GM21737 (cell line): ENCODE results near the gene NLGN2.

Source experiments
- ATAC-seq: cut with Tn5 transposase; IDR thresholded peaks from one replicate; pipeline ENCODE4 v1.9.1; 2021; ENCODE audit warnings: mild to moderate bottlenecking, moderate library complexity; ENCODE audit not compliant: unreplicated experiment

NLGN2 gene

DNA sequence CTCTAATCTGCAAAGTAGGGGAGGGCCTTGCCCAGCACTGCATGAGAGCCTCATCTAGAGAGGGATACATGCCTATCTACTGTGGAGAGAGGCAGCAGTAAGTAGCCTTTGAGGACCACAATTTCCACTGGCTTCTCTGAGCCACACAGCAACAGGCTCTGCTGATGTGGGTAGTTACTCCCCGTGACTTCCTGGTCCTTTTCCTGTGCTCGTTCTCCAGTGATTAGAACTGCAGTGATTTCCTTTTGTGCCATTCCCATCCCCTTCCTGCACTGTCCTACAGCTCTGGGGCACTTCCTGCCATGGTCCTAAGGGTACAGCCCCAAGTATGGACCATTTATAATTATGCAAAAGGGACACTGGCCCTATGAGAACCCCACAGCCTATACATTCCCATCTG, 16.3 kb upstream of the NLGN2 start:
- no peak for ATAC-seq

DNA sequence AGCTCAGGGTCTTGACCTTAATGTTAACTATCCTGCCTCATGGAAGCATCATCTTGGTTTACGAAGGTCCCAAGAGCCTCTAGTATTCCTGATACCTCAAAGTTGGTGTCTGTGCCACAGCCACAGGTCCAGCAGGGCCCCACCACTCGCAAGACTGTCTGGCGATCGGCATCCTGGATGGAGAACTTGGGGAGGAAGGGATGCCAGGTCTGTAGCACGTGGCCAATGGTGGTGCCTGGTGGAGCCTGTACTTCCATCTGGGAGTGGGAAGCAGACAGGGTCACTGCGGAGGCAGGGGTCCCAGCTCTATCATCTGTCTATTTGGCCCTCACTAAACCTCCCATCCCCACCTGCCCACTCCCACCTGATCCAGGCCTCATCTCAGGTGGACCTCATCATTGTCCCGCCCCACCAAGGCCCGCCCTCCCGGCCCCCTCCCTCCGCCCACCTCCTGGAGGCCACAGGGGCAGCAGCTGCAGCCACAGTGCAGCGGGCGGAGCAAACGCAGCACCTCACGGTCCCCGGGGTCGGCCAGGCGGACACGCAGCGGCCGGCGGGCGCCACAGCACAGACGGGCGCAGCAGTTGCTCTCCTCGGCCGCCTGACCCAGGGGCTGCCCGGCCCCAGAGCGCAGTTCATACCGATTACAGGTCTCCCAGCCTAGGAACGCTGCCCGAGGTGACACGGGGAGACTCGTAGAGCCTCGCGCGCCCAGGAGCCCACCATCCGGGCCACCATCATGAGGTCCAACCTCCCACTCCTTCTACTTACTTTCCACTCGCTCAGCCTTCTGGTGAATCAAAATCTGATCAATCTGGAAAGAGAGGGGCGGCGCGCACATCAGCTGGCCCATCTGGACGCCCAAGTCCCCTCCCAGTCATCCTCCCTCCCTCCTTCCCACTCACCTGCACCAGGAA, 14.7 kb upstream of the NLGN2 start:
- ATAC-seq: no peak

GRCh38 chr17:7393613-7394451, 13.8 kb upstream of the NLGN2 start:
- peak; percentile 51 for ATAC-seq

- peak; percentile 69 for ATAC-seq
Measured at GRCh38 chr17:7394452-7395191, 13.0 kb upstream of the NLGN2 start, which contains the start of gene PLSCR3. PLSCR3 (minus strand) TSS chr17:7394525; CDS start chr17:7394110, 415 bp downstream.

- ATAC-seq: no peak
Measured at GRCh38 chr17:7396147-7396546, 11.5 kb upstream of the NLGN2 start.

DNA sequence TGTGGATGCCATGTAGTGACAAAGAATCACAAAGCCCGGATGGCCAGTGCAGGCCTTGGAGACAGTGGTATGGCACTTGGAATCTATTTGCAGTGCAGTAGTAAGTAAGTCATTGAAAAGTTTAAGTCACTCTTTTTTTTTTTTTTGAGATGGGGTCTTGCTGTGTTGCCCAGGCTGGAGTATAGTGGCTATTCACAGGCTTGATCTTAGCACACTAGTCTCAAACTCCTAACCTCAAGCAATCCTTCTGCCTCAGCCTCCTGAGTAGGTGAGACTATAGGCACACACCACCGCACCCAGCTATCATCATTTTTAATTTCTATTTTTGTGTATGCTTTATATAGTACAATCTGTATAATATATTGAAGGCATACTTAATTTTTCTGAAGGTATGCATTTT, 9.0 kb upstream of the NLGN2 start:
- ATAC-seq: no peak

DNA sequence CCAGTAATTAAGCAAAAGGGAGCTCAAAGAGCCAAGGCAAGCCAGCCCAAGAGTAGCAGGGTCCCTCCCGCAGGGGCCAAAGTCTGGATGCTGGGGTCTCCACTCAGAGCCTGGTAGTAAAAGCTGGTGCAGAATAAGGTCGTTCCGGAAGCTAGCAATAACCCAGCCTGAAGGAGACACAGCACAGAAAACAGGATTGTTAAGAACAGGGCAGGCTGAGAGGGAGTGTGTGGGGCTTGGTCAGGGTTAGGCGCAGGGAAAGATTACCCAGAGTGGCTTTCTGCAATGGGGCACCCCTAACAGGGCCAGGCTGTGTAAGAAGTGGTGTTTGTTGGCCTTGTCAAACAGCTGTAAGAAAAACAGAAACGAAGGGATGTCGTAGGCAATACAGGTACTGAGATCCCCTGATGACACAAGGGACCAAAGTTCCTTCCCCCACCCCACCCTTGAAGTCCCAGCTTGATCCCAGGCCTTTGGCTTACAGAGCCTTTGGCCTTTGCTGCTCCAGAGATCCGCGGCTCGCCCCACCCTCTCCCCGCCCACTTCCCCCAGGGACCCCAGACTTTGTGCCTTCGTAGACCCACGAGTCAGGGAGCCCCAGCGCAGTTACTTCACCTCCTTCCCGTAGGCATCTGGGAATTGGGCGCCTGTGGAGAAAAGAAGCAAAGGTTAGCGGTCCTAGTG, 4.5 kb upstream of the NLGN2 start:
- no peak for ATAC-seq

DNA sequence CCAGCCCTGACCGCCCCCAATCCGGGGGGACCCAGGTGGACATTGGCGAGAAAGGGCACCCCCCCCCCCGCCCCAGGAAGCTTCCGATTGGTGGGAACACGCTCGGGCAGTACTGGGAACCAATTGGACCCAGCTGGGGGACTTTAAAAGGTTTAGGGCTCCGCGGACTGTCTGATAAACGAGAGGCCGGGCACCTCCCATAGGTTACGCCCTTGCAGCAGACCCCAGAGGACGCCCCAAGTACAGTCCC, 4.0 kb upstream of the NLGN2 start:
- ATAC-seq: no peak

- ATAC-seq: peak; percentile 88
Measured at GRCh38 chr17:7403977-7404736, 3.5 kb upstream of the NLGN2 start, which contains the start of gene TMEM256. TMEM256 (minus strand) TSS chr17:7404097; CDS start chr17:7404084, 13 bp downstream.

- peak; percentile 12 for ATAC-seq
Measured at GRCh38 chr17:7404737-7405349, 2.8 kb upstream of the NLGN2 start.

- ATAC-seq: no peak
Measured at GRCh38 chr17:7405350-7406234, 2.1 kb upstream of the NLGN2 start.

- no peak for ATAC-seq
Measured at GRCh38 chr17:7406235-7406825, 1.3 kb upstream of the NLGN2 start.

- no peak for ATAC-seq
Measured at GRCh38 chr17:7407082-7407481, 563 bp upstream of the NLGN2 start.

DNA sequence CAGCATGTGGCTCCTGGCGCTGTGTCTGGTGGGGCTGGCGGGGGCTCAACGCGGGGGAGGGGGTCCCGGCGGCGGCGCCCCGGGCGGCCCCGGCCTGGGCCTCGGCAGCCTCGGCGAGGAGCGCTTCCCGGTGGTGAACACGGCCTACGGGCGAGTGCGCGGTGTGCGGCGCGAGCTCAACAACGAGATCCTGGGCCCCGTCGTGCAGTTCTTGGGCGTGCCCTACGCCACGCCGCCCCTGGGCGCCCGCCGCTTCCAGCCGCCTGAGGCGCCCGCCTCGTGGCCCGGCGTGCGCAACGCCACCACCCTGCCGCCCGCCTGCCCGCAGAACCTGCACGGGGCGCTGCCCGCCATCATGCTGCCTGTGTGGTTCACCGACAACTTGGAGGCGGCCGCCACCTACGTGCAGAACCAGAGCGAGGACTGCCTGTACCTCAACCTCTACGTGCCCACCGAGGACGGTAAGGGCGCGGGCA, 645 bp downstream of the NLGN2 start:
- ATAC-seq: no peak

DNA sequence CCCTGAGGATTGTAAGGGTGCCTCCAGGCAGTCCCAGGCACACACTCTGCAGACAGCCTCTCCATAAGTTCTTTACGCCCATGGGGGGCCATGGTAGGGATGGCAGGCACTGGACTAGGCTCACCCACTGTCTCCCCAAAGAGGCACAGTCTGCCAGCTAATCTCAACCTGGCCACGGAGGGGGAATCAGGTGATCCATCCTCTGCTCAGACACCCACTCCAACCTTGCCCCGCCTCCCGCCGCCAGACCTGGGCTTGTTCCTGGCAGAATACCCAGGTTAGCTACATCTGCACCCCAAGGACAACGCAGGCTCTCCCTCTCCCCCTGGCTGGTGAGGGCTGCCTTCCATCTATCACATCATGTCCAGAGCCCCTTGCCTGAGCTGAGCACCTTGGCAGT, 1.2 kb downstream of the NLGN2 start:
- no peak for ATAC-seq

DNA sequence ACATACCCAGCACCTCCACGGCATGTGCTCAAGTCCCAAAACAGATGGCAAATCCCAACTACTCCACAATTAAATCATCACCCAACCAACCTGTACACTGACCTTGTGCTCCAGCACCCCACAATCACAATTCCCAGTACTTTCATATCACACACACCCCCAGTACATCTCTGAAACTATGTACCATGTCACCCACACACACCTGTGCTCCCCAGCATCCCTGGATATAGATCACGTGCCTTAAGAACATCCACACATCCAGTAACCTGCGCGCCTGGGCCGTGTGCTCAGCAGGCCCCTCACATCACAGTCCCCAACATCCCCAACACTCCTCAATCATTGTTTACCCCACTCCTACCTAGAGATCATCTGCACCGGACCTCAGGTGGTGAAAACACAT, 2.1 kb downstream of the NLGN2 start:
- no peak for ATAC-seq

GRCh38 chr17:7410634-7411426, 3.2 kb downstream of the NLGN2 start:
- no peak for ATAC-seq
